CD14-positive monocyte (primary cell): ENCODE data around the gene POLD3. TPM values are rescaled to one million over a fixed set of nuclear protein-coding genes. Genes with fewer than 3 reads are reported as not detected.
"Not testable (repeated sequence)": the region's sequence is repeated elsewhere in the genome, so short reads cannot be mapped to it uniquely, and the experiment has no call there.

Experiments used
- DNase-seq, 3 donors: peaks; one replicate each; pipeline ENCODE4 v3.0.0-alpha.2; 2011 to 2022
- H2AFZ ChIP-seq: 2 replicates; pipeline ENCODE4 v1.6.0; 2012; ENCODE audit warnings: mild to moderate bottlenecking, low read depth, low read length, inconsistent platforms; ENCODE audit not compliant: insufficient read depth, poor library complexity, severe bottlenecking
- H3K27ac ChIP-seq, 2 donors: 1 replicate in 1 of 2; 2 replicates in 1 of 2; pipeline ENCODE4 v1.5.1; 2012 to 2013; ENCODE audit warnings: low read length in 2 of 2, control low read depth in 1 of 2, inconsistent platforms in 1 of 2, low read depth in 1 of 2, mild to moderate bottlenecking in 1 of 2
- H3K27me3 ChIP-seq, 2 donors: one replicate each; pipeline versions ENCODE4 v1.6.0 to v1.6.1; 2011 to 2013; ENCODE audit warnings: low read length in 2 of 2; ENCODE audit not compliant: control insufficient read depth in 2 of 2, insufficient read depth in 2 of 2
- H3K36me3 ChIP-seq, 2 donors: replicated peaks in 1 of 2; 1 replicate in 1 of 2; 2 replicates in 1 of 2; pipeline versions ENCODE4 v1.5.1 to v1.6.1; 2012 to 2013; ENCODE audit warnings: low read length in 2 of 2, control low read depth in 1 of 2, inconsistent platforms in 1 of 2, mild to moderate bottlenecking in 1 of 2; ENCODE audit not compliant: insufficient read depth in 2 of 2, control insufficient read depth in 1 of 2
- H3K4me1 ChIP-seq, 2 donors: 1 replicate in 1 of 2; 2 replicates in 1 of 2; pipeline versions ENCODE4 v1.5.1 to v1.6.1; 2012 to 2013; ENCODE audit warnings: low read length in 2 of 2, control low read depth in 1 of 2, inconsistent platforms in 1 of 2, mild to moderate bottlenecking in 1 of 2, moderate library complexity in 1 of 2; ENCODE audit not compliant: insufficient read depth in 2 of 2, control insufficient read depth in 1 of 2
- H3K4me2 ChIP-seq: replicated peaks from 2 replicates; pipeline ENCODE3; 2012; ENCODE audit warnings: low read length, moderate library complexity, mild to moderate bottlenecking; ENCODE audit not compliant: poor library complexity, severe bottlenecking; ENCODE audit errors: extremely low read depth
- H3K4me3 ChIP-seq, 3 experiments: fragments of 200-600 bp in 1 of 3; sonication (generic) in 1 of 3; replicated peaks in 1 of 3; 1 replicate in 2 of 3; 2 replicates in 1 of 3; pipeline ENCODE4 v1.5.1; 2011 to 2013; ENCODE audit warnings: low read length in 3 of 3, mild to moderate bottlenecking in 3 of 3, control low read depth in 2 of 3, low read depth in 2 of 3, inconsistent platforms in 1 of 3, moderate library complexity in 1 of 3
- H3K79me2 ChIP-seq: 2 replicates; pipeline ENCODE4 v1.6.0; 2012; ENCODE audit warnings: mild to moderate bottlenecking, control low read depth, inconsistent platforms, low read length, moderate library complexity; ENCODE audit not compliant: insufficient read depth
- H3K9ac ChIP-seq: 2 replicates; pipeline ENCODE4 v1.6.0; 2017; ENCODE audit warnings: low read length, mild to moderate bottlenecking; ENCODE audit not compliant: insufficient read depth, poor library complexity, severe bottlenecking
- H3K9me3 ChIP-seq, 2 donors: replicated peaks in 1 of 2; 1 replicate in 1 of 2; 2 replicates in 1 of 2; pipeline versions ENCODE4 v1.5.1 to v1.6.1; 2012 to 2013; ENCODE audit warnings: low read length in 2 of 2, control low read depth in 1 of 2; ENCODE audit not compliant: control insufficient read depth in 1 of 2, insufficient read depth in 1 of 2
- H4K20me1 ChIP-seq: 2 replicates; pipeline ENCODE4 v1.6.0; 2012; ENCODE audit warnings: mild to moderate bottlenecking, low read length, control low read depth, moderate library complexity; ENCODE audit not compliant: insufficient read depth
- H3K27ac Mint-ChIP-seq, 7 donors: one replicate each; pipeline ENCODE4 v1.8.0; 2020; ENCODE audit warnings: mild to moderate bottlenecking in 7 of 7, mixed read lengths in 7 of 7, moderate library complexity in 6 of 7, inconsistent platforms in 2 of 7
- H3K27me3 Mint-ChIP-seq, 3 donors: one replicate each; pipeline ENCODE4 v1.8.0; 2021 to 2022; ENCODE audit warnings: low read depth in 3 of 3, mild to moderate bottlenecking in 3 of 3, mixed read lengths in 3 of 3, moderate library complexity in 3 of 3, inconsistent platforms in 1 of 3
- H3K36me3 Mint-ChIP-seq, 2 donors: one replicate each; pipeline ENCODE4 v1.8.0; 2020; ENCODE audit warnings: mixed read lengths in 2 of 2, inconsistent platforms in 1 of 2, mild to moderate bottlenecking in 1 of 2
- H3K4me1 Mint-ChIP-seq: one replicate; pipeline ENCODE4 v1.8.0; 2020; ENCODE audit warnings: mild to moderate bottlenecking, mixed read lengths
- H3K4me3 Mint-ChIP-seq, 2 donors: one replicate each; pipeline ENCODE4 v1.8.0; 2020; ENCODE audit warnings: mild to moderate bottlenecking in 2 of 2, mixed read lengths in 2 of 2, moderate library complexity in 1 of 2
- H3K9me3 Mint-ChIP-seq, 7 donors: one replicate each; pipeline ENCODE4 v1.8.0; 2020 to 2022; ENCODE audit warnings: mixed read lengths in 7 of 7, mild to moderate bottlenecking in 6 of 7, moderate library complexity in 6 of 7, inconsistent platforms in 2 of 7
- CTCF ChIP-seq: fragments of 200-600 bp; IDR thresholded peaks from one replicate; pipeline ENCODE4 v1.8.0; 2022; ENCODE audit warnings: antibody characterized with exemption, mild to moderate bottlenecking
- WGBS: methylation state at CpG from one replicate; pipeline ENCODE4 v1.1.5; 2013; ENCODE audit warnings: missing lambda C conversion rate; ENCODE audit not compliant: insufficient coverage; 5-methylcytosine and 5-hydroxymethylcytosine counted together
- intact Hi-C, 2 donors: fragments of 100-400 bp; cut with micrococcal nuclease; formaldehyde crosslinking; loops; one replicate each; pipeline versions ENCODE4 v1.15.0 to v1.15.1; 2023
- polyA plus RNA-seq, 3 donors: library from polyadenylated mRNA; depleted of rRNA in 1 of 3; unstranded in 2 of 3; stranded (reverse) in 1 of 3; fragments of 300-500 nt in 2 of 3; fragments of >200 nt in 1 of 3; fragmentation: Illumina TruSeq in 2 of 3; gene quantifications; 1 replicate in 2 of 3; 2 replicates in 1 of 3; pipeline ENCODE4 v1.2.3, GENCODE V29; 2012 to 2021

POLD3 gene
- polyA plus RNA-seq, 3 donors, result 11.3 to 29.9 (median 26.2) TPM

GRCh38 chr11:74581954-74582547, 10.3 kb upstream of the POLD3 start:
- DNase-seq, result no peak
- Histone ChIP-seq H2AFZ (no peak overlapping the region), H3K4me2 (no peak overlapping the region), H3K79me2 (no peaks in the 10 kb centered on the region), H4K20me1 (no peaks in the 10 kb centered on the region), H3K27me3 (no peaks in the 10 kb centered on the region), H3K4me3 (no peak overlapping the region), H3K36me3 (no peaks in the 10 kb centered on the region), H3K9me3 (no peaks in the 10 kb centered on the region), H3K9ac (no peak overlapping the region), H3K27ac (peak overlapping the region; percentile 94 to 95), H3K4me1 (peaks cover 17 to 25% of the 10 kb centered on the region in 2 donors)
- TF ChIP-seq CTCF, result no peak
- peak overlapping the region; percentile 97 to 100 (median 99) for H3K27ac Mint-ChIP-seq
- H3K27me3 Mint-ChIP-seq, result peaks cover 1 to 2% (median 1%) of the 10 kb centered on the region in 3 donors
- no peaks in the 10 kb centered on the region for H3K9me3 Mint-ChIP-seq
- H3K4me1 Mint-ChIP-seq, result peaks cover 24% of the 10 kb centered on the region
- 100% methylated on average over 2 of the region's 4 CpGs for WGBS
- no peaks in the 10 kb centered on the region for H3K36me3 Mint-ChIP-seq
- no peak overlapping the region for H3K4me3 Mint-ChIP-seq
- intact Hi-C loops, result no loop called here

GRCh38 chr11:74583024-74583624, 9.3 kb upstream of the POLD3 start:
- Histone ChIP-seq H3K36me3 (no peaks in the 10 kb centered on the region), H3K27ac (no peak overlapping the region), H3K4me1 (peaks cover 17 to 25% of the 10 kb centered on the region in 2 donors), H3K9me3 (no peaks in the 10 kb centered on the region), H3K9ac (no peak overlapping the region), H3K27me3 (no peaks in the 10 kb centered on the region), H4K20me1 (no peaks in the 10 kb centered on the region), H3K4me2 (no peak overlapping the region), H3K79me2 (no peaks in the 10 kb centered on the region), H3K4me3 (no peak overlapping the region), H2AFZ (no peak overlapping the region)
- Mint-ChIP-seq H3K27me3 (peaks cover 0 to 1% (median 1%) of the 10 kb centered on the region in 3 donors), H3K4me1 (peaks cover 24% of the 10 kb centered on the region), H3K27ac (peak overlapping the region in 4 of 7 donors; percentile 52 to 98 (median 57)), H3K9me3 (peaks cover 0 to 1% (median 0%) of the 10 kb centered on the region in 7 donors), H3K36me3 (no peaks in the 10 kb centered on the region), H3K4me3 (no peak overlapping the region)
- intact Hi-C loops, result no loop called here
- no peak for DNase-seq
- TF ChIP-seq CTCF, result no peak
- no CpG with 5 or more reads among the region's 3 CpGs for WGBS

DNA sequence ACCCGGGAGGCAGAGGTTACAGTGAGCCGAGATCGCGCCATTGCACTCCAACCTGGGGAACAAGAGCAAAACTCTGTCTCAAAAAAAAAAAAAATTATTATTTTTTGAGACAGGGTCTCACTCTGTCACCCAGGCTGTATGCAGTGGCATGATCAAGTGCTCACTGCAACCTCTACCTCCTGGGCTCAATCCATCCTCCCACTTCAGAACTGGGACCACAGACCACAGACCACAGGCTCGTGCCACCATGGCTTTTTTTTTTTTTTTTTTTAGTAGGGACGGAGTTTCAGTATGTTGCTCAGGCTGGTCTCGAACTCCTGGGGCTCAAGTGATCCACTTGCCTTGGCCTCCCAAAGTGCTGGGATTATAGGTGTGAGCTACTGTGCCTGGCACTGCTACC, 1.9 kb upstream of the POLD3 start:
- H3K4me3 ChIP-seq, H3K27me3 Mint-ChIP-seq, H3K27ac ChIP-seq, H4K20me1 ChIP-seq, H3K9me3 ChIP-seq, H2AFZ ChIP-seq, H3K27me3 ChIP-seq, intact Hi-C loops, DNase-seq, H3K4me2 ChIP-seq, H3K4me3 Mint-ChIP-seq, H3K27ac Mint-ChIP-seq, H3K9ac ChIP-seq, H3K9me3 Mint-ChIP-seq: not testable (repeated sequence)
- Histone ChIP-seq H3K36me3 (peaks cover 5 to 17% of the 10 kb centered on the region in 2 donors), H3K4me1 (peaks cover 9 to 18% of the 10 kb centered on the region in 2 donors), H3K79me2 (peaks cover 34% of the 10 kb centered on the region)
- Mint-ChIP-seq H3K36me3 (peaks cover 14% of the 10 kb centered on the region in 2 donors), H3K4me1 (peaks cover 19% of the 10 kb centered on the region)
- WGBS, result no CpG with 5 or more reads among the region's 7 CpGs
